GM19023 (cell line): ENCODE measurements around the gene TFB1M.

Experiments used
- ATAC-seq: cut with Tn5 transposase; IDR thresholded peaks from one replicate; pipeline ENCODE4 v1.9.1; 2021; ENCODE audit warnings: mild to moderate bottlenecking, moderate library complexity; ENCODE audit not compliant: unreplicated experiment

Gene TFB1M

GRCh38 chr6:155213611-155214372 is 100.5 kb downstream of the TFB1M start:
- ATAC-seq = no peak

GRCh38 chr6:155212616-155213380 is 101.5 kb downstream of the TFB1M start:
- ATAC-seq = no peak

- ATAC-seq = no peak
Measured at GRCh38 chr6:155212106-155212505, 102.2 kb downstream of the TFB1M start.

- ATAC-seq = no peak
Measured at GRCh38 chr6:155207223-155207622, 107.1 kb downstream of the TFB1M start.
